Left lung (tissue), 10 donors: ENCODE data around the gene SLC12A7. TPM values are rescaled to one million over a fixed set of nuclear protein-coding genes. Genes with fewer than 3 reads are reported as not detected.
A peak's percentile ranks its signal among the peaks of the same experiment; 100 is the strongest.

Experiments
- ATAC-seq: fragments of 200-7000 bp; cut with Tn5 transposase; one replicate; pipeline ENCODE4 v1.9.1; 2020; ENCODE audit warnings: moderate library complexity
- DNase-seq, 4 donors: peaks; one replicate each; pipeline ENCODE4 v3.0.0-alpha.2; 2013 to 2020
- H3K27ac ChIP-seq, 2 donors: fragments of 200-600 bp; sonication (generic) in 1 of 2; one replicate each; pipeline versions ENCODE4 v1.5.0 to v1.8.0; 2020 to 2021
- H3K27me3 ChIP-seq, 2 donors: fragments of 200-600 bp; sonication (generic) in 1 of 2; one replicate each; pipeline versions ENCODE4 v1.5.0 to v1.8.0; 2020 to 2021
- H3K36me3 ChIP-seq, 2 donors: fragments of 200-600 bp; sonication (generic) in 1 of 2; one replicate each; pipeline versions ENCODE4 v1.5.0 to v1.8.0; 2020 to 2021
- H3K4me1 ChIP-seq, 2 donors: fragments of 200-600 bp; one replicate each; pipeline ENCODE4 v1.8.0; 2021
- H3K4me3 ChIP-seq, 2 donors: fragments of 200-600 bp; sonication (generic) in 1 of 2; one replicate each; pipeline versions ENCODE4 v1.5.0 to v1.8.0; 2020 to 2021; ENCODE audit warnings: mild to moderate bottlenecking in 1 of 2
- H3K9me3 ChIP-seq, 2 donors: fragments of 200-600 bp; sonication (generic) in 1 of 2; one replicate each; pipeline versions ENCODE4 v1.5.0 to v1.8.0; 2020 to 2021
- intact Hi-C, 2 donors: fragments of 100-400 bp; cut with DNase I; formaldehyde crosslinking; loops; one replicate each; pipeline versions ENCODE4 v1.11.2 to v1.14.2; 2022
- polyA plus RNA-seq, 6 donors: library from polyadenylated mRNA; unstranded; fragments of 120-200 nt; gene quantifications; one replicate each; pipeline ENCODE4 v1.2.1, GENCODE V29; 2013; ENCODE audit not compliant: insufficient read length in 6 of 6
- total RNA-seq, 2 donors: library from RNA; stranded (reverse); fragmentation: NEBNext Ultra II Directional; extraction: Animal tissue kit (Norgen Biotek cat#: 25700); gene quantifications; one replicate each; pipeline ENCODE4 v1.2.1, GENCODE V29; 2021
- TF ChIP-seq, protein P1 (sequence below), 2 donors: fragments of 200-600 bp; sonication (generic) in 1 of 2; IDR thresholded peaks; one replicate each; pipeline versions ENCODE4 v1.5.0 to v1.8.0; 2021; ENCODE audit warnings: antibody characterized with exemption in 2 of 2
- donor health status: DM: no; HTN: yes; CAD: no.
- donor health status: DM: no; HTN: no; CAD: no.

SLC12A7 gene
- total and polyA plus RNA-seq, 8 donors, result 28.1 to 45.0 (median 32.3) TPM

DNA sequence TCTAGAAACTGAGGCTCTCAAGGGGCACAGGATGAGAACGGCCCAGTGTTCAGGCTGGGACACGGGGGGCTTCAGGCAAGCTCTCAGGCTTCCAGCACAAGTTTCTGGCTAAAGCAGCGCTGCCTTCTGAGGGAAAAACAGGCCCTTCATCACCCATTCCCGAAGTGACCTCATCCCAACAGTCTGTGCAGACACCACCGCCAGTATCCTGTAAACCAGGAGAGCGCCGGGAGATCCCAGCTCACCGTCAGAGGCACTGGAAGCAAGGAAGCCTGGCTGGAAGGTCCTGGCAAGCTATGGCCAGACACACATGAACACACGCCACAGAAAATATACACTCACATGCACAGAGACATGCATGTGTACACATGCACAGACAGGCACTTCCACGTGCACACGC lies 8.8 kb downstream of the SLC12A7 start:
- ATAC-seq, result no peak
- no peak for DNase-seq
- no peaks in the 10 kb centered on the region for H3K9me3 ChIP-seq
- peaks cover 33 to 62% of the 10 kb centered on the region in 2 donors for H3K4me1 ChIP-seq
- TF ChIP-seq, protein P1, sequence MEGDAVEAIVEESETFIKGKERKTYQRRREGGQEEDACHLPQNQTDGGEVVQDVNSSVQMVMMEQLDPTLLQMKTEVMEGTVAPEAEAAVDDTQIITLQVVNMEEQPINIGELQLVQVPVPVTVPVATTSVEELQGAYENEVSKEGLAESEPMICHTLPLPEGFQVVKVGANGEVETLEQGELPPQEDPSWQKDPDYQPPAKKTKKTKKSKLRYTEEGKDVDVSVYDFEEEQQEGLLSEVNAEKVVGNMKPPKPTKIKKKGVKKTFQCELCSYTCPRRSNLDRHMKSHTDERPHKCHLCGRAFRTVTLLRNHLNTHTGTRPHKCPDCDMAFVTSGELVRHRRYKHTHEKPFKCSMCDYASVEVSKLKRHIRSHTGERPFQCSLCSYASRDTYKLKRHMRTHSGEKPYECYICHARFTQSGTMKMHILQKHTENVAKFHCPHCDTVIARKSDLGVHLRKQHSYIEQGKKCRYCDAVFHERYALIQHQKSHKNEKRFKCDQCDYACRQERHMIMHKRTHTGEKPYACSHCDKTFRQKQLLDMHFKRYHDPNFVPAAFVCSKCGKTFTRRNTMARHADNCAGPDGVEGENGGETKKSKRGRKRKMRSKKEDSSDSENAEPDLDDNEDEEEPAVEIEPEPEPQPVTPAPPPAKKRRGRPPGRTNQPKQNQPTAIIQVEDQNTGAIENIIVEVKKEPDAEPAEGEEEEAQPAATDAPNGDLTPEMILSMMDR (IDR thresholded peaks at IDR 0.05), result no peak
- H3K27ac ChIP-seq, result no peak overlapping the region
- intact Hi-C loops, result no loop called here
- no peaks in the 10 kb centered on the region for H3K36me3 ChIP-seq
- no peak overlapping the region for H3K4me3 ChIP-seq
- H3K27me3 ChIP-seq, result peaks cover 0 to 2% of the 10 kb centered on the region in 2 donors

DNA sequence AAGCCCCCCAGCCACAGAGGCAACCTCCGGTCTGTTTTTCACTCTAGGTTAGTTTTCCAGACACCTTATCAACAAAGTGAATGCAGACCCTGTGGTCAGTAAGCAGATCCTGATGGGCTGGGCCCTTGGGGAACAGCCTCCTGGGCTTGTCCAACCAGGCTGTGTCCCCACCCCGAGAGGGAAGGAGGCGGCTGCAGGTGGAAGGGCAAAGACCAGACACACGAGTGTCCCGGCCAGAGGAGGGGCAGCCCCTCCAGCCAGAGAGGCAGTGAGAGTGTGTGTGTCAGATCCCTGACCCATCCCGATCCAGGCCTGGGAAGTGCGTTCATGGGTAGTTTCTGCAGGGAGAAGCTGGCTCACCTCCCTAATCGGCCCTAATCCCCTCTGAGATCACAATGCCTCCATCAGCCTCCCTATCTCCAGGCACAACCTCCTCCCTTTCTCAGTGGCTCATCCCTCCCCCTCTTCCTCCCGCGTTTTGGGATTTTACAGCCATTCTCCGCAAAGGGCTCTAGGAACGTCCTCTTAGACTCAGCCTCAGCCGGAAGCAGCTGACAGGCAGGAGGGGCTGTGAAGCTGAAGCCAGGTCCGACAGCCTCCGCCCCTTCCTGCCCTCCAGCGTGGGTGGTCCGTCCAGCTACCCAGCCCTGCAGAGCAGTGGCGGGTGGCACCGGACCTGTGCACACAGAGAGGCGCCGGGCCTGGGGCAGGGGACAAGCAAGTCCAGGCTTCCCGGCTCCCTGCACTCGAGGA lies 9.7 kb downstream of the SLC12A7 start:
- intact Hi-C loops, result no loop called here
- H3K36me3 ChIP-seq, result no peaks in the 10 kb centered on the region
- no peaks in the 10 kb centered on the region for H3K27me3 ChIP-seq
- H3K27ac ChIP-seq, result no peak overlapping the region
- no peak overlapping the region for H3K4me3 ChIP-seq
- TF ChIP-seq, protein P1 (IDR thresholded peaks at IDR 0.05), result no peak
- H3K4me1 ChIP-seq, result peaks cover 33 to 53% of the 10 kb centered on the region in 2 donors
- DNase-seq, result peak in 1 of 4 donors; percentile 79
- no peaks in the 10 kb centered on the region for H3K9me3 ChIP-seq
- ATAC-seq, result peak; percentile 7

- ATAC-seq (no peak), DNase-seq (no peak)
- Histone ChIP-seq H3K9me3 (no peaks in the 10 kb centered on the region), H3K27me3 (no peaks in the 10 kb centered on the region), H3K36me3 (peaks cover 0 to 4% of the 10 kb centered on the region in 2 donors), H3K4me3 (no peak overlapping the region), H3K4me1 (peaks cover 33 to 43% of the 10 kb centered on the region in 2 donors), H3K27ac (no peak overlapping the region)
- TF ChIP-seq, protein P1 (IDR thresholded peaks at IDR 0.05), result no peak
- intact Hi-C loops, result no loop called here
Measured at GRCh38 chr5:1100664-1101574, 10.9 kb downstream of the SLC12A7 start.

GRCh38 chr5:1099926-1100663 lies 11.8 kb downstream of the SLC12A7 start:
- ATAC-seq, result no peak
- intact Hi-C loops, result no loop called here
- H3K4me1 ChIP-seq, result peaks cover 30 to 34% of the 10 kb centered on the region in 2 donors
- H3K4me3 ChIP-seq, result no peak overlapping the region
- peaks cover 0 to 8% of the 10 kb centered on the region in 2 donors for H3K36me3 ChIP-seq
- H3K9me3 ChIP-seq, result no peaks in the 10 kb centered on the region
- H3K27ac ChIP-seq, result no peak overlapping the region
- no peak for DNase-seq
- no peaks in the 10 kb centered on the region for H3K27me3 ChIP-seq
- TF ChIP-seq, protein P1 (IDR thresholded peaks at IDR 0.05), result no peak
